ENCODE results near the gene ZNF786. TPM values are rescaled to one million over a fixed set of nuclear protein-coding genes. Genes with fewer than 3 reads are reported as not detected.

ZNF786 gene
- total RNA-seq, 2 donors from 2014 or later, result 4.8 to 5.4 TPM

- intact Hi-C loops (cut with DNase I), result no loop called here
- H3K9me3 ChIP-seq, result no peaks in the 10 kb centered on the region
- no peaks in the 10 kb centered on the region for H3K36me3 ChIP-seq
- H3K4me3 ChIP-seq, result no peak overlapping the region
- no peaks in the 10 kb centered on the region for H3K27me3 ChIP-seq
- no peak overlapping the region for H3K27ac ChIP-seq
- no peak overlapping the region for H3K9ac ChIP-seq (ENCODE audit: low read depth in 2 of 2, low read length in 2 of 2)
- TF ChIP-seq CTCF (IDR thresholded peaks at IDR 0.05), result no peak
- DNase-seq, result no peak
- H3K4me1 ChIP-seq, result no peaks in the 10 kb centered on the region
These were observed 8.6 kb downstream of the ZNF786 start for GRCh38 chr7:149081914-149082313.

- no peak overlapping the region for H3K4me3 ChIP-seq
- no peaks in the 10 kb centered on the region for H3K36me3 ChIP-seq
- DNase-seq, result no peak
- no peaks in the 10 kb centered on the region for H3K9me3 ChIP-seq
- no peak overlapping the region for H3K27ac ChIP-seq
- intact Hi-C loops (cut with DNase I), result no loop called here
- TF ChIP-seq CTCF (IDR thresholded peaks at IDR 0.05), result no peak
- no peak overlapping the region for H3K9ac ChIP-seq (ENCODE audit: low read depth in 2 of 2, low read length in 2 of 2)
- H3K4me1 ChIP-seq, result no peaks in the 10 kb centered on the region
- no peaks in the 10 kb centered on the region for H3K27me3 ChIP-seq
These were observed 12.9 kb downstream of the ZNF786 start for GRCh38 chr7:149077594-149077993.

GRCh38 chr7:149075286-149075685 lies 15.2 kb downstream of the ZNF786 start:
- no peaks in the 10 kb centered on the region for H3K4me1 ChIP-seq
- no peak overlapping the region for H3K27ac ChIP-seq
- no peak overlapping the region for H3K4me3 ChIP-seq
- H3K9ac ChIP-seq (ENCODE audit: low read depth in 2 of 2, low read length in 2 of 2), result no peak overlapping the region
- no peak for DNase-seq
- H3K27me3 ChIP-seq, result no peaks in the 10 kb centered on the region
- no peaks in the 10 kb centered on the region for H3K36me3 ChIP-seq
- intact Hi-C loops (cut with DNase I), result no loop called here
- no peaks in the 10 kb centered on the region for H3K9me3 ChIP-seq
- no peak for TF ChIP-seq CTCF (IDR thresholded peaks at IDR 0.05)

GRCh38 chr7:149074116-149074885 lies 16.2 kb downstream of the ZNF786 start:
- H3K4me3 ChIP-seq, result no peak overlapping the region
- H3K36me3 ChIP-seq, result no peaks in the 10 kb centered on the region
- no peak overlapping the region for H3K9ac ChIP-seq (ENCODE audit: low read depth in 2 of 2, low read length in 2 of 2)
- no peak overlapping the region for H3K27ac ChIP-seq
- TF ChIP-seq CTCF (IDR thresholded peaks at IDR 0.05), result no peak
- no peaks in the 10 kb centered on the region for H3K4me1 ChIP-seq
- intact Hi-C loops (cut with DNase I), result no loop called here
- DNase-seq, result no peak
- no peaks in the 10 kb centered on the region for H3K27me3 ChIP-seq
- no peaks in the 10 kb centered on the region for H3K9me3 ChIP-seq

GRCh38 chr7:149072438-149072775 lies 18.1 kb downstream of the ZNF786 start:
- Histone ChIP-seq H3K4me3 (no peak overlapping the region), H3K36me3 (no peaks in the 10 kb centered on the region), H3K27me3 (no peaks in the 10 kb centered on the region), H3K4me1 (no peaks in the 10 kb centered on the region), H3K9ac (ENCODE audit: low read depth in 2 of 2, low read length in 2 of 2) (no peak overlapping the region), H3K27ac (no peak overlapping the region), H3K9me3 (no peaks in the 10 kb centered on the region)
- no peak for DNase-seq
- intact Hi-C loops (cut with DNase I), result no loop called here
- no peak for TF ChIP-seq CTCF (IDR thresholded peaks at IDR 0.05)

Data from colonic mucosa (tissue), 4 donors.